ENCODE measurements around the gene MANF.

MANF gene

DNA sequence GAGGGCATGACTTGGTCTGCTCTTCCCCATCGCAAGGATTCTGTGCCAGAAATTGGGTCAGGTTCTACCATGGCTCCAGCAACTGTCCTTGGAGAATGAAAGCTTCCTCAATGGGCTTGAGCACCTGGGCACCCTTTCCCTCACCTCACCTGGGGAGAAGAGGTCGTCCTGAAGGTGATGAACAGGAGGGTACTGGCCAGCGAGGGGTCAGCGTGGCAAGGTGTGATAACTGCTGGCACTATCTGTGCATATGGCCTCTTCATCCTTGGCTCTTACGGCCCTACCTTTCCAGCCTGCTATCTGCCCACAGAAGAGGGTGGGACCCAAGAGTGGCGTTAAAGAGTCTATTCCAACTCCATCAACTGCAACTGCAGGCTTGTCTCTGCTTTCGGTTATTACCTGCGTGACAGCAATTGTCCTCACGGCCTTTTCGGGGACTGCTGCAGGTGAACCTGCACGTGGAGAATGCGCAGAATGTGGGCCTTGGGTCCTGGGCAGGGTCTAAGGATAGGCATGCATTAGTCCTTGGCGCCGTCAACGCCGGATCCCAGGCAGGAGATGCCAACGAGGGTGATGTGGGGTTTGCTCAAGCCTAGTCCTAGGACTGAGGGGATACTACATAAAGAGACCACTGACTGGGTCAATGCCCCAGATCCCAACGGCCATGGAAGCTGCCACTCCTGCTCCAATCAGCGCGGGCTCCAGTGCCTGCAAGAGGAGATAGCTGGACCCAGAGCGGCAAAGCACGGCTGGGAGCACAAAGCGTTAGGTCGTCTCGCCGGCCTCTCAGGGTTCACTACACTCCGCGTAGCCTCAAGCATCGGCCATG, 5.4 kb downstream of the MANF start:
- DNase-seq, result no peak

DNA sequence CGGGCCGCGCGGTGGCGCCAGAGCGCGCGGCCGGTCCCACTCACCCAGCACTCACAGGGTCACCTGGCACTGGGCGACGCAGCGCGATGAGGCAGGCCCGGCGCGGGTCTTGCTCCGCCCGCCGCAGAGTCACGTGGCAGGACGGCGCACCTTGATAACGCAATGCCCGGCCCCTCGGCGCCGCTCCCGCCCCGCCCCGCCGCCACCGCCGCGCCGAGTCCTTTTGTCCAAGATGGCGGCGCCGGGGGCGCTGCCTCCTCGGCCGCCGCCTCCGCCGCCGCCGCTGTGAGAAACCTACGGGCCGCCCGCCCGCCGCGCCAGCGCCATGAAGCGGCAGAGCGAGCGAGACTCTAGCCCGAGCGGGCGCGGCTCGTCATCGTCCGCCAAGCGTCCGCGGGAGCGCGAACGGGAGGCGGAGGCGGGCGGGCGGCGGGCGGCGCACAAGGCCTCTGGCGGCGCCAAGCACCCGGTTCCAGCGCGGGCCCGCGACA, 6.0 kb downstream of the MANF start, which contains the start of gene RBM15B:
Gene RBM15B (plus strand): TSS at position 211 of the 491 bp plus-strand sequence. CDS start 115 bp downstream, at position 326.
- peak; percentile 98 to 99 (median 98) for DNase-seq

DNA sequence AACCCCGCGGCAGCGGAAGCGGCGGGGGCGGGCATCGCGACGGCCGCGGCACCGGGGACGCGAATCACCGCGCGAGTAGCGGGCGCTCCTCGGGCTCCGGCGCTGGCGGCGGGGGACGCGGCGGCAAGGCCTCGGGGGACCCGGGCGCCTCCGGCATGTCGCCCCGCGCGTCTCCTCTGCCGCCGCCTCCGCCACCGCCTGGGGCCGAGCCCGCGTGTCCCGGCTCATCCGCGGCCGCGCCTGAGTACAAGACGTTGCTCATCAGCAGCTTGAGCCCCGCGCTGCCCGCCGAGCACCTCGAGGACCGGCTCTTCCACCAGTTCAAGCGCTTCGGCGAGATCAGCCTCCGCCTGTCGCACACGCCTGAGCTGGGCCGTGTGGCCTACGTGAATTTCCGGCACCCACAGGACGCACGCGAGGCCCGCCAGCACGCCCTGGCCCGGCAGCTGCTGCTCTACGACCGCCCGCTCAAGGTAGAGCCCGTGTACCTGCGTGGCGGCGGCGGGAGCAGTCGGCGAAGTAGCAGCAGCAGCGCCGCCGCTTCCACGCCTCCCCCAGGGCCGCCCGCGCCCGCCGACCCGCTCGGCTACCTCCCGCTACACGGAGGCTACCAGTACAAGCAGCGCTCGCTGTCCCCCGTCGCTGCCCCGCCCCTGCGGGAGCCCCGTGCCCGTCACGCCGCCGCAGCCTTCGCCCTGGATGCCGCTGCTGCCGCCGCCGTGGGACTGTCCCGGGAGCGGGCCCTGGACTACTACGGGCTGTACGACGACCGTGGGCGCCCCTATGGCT, 6.7 kb downstream of the MANF start:
- peak; percentile 28 to 66 (median 47) for DNase-seq

DNA sequence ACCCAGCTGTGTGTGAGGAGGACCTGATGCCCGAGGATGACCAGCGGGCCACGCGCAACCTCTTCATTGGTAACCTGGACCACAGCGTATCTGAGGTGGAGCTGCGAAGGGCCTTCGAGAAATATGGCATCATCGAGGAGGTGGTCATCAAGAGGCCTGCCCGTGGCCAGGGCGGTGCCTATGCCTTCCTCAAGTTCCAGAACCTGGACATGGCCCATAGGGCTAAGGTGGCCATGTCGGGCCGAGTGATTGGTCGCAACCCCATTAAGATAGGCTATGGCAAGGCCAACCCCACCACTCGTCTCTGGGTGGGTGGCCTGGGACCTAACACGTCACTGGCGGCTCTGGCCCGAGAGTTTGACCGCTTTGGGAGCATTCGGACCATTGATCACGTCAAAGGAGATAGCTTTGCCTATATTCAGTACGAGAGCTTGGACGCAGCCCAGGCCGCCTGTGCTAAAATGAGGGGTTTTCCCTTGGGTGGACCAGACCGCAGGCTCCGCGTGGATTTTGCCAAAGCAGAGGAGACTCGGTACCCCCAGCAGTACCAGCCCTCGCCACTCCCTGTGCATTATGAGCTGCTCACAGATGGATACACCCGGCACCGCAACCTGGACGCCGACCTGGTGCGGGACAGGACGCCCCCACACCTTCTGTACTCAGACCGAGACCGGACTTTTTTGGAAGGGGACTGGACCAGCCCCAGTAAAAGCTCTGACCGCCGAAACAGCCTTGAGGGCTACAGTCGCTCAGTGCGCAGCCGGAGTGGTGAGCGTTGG, 7.5 kb downstream of the MANF start:
- DNase-seq, result peak in 1 of 4 experiments; percentile 12

DNA sequence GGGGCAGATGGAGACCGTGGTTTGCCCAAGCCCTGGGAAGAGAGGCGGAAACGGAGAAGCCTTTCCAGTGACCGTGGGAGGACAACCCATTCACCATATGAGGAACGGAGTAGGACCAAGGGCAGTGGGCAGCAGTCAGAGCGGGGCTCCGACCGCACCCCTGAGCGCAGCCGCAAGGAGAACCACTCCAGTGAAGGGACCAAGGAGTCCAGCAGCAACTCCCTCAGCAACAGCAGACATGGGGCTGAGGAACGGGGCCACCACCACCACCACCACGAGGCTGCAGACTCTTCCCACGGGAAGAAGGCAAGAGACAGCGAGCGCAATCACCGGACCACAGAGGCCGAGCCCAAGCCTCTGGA, 8.0 kb downstream of the MANF start:
- no peak for DNase-seq

DNA sequence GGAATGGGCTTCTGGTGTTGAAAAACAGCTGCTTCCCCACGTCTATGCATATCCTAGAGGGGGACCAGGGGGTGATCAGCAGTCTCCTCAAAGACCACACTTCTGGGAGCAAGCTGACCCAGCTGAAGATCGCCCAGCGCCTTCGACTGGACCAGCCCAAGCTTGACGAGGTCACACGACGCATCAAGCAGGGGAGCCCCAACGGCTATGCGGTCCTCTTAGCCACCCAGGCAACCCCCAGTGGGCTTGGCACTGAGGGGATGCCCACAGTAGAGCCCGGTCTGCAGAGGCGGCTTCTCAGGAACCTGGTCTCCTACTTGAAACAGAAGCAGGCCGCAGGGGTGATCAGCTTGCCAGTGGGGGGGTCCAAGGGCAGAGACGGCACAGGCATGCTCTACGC, 8.5 kb downstream of the MANF start:
- DNase-seq, result no peak

DNA sequence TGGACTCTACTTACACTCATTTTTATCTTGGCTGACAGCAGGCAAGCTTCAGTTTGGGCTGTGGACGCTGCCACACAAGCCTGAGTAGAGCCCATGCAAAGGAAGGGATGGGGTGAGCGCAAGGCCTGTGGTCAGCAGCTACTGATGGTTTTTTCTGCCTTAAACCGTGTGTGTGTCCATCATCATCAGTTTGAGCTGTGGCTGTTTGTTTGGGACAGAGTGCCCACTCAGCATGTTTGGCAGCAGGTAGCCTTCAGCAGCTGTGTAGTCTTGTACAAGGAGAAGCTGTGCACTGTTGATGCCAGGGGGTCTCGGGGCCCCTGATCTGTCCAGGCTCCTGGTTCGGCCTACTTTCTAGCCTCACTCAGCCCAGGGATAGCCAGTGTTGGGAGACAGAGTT, 9.4 kb downstream of the MANF start:
- no peak for DNase-seq

DNA sequence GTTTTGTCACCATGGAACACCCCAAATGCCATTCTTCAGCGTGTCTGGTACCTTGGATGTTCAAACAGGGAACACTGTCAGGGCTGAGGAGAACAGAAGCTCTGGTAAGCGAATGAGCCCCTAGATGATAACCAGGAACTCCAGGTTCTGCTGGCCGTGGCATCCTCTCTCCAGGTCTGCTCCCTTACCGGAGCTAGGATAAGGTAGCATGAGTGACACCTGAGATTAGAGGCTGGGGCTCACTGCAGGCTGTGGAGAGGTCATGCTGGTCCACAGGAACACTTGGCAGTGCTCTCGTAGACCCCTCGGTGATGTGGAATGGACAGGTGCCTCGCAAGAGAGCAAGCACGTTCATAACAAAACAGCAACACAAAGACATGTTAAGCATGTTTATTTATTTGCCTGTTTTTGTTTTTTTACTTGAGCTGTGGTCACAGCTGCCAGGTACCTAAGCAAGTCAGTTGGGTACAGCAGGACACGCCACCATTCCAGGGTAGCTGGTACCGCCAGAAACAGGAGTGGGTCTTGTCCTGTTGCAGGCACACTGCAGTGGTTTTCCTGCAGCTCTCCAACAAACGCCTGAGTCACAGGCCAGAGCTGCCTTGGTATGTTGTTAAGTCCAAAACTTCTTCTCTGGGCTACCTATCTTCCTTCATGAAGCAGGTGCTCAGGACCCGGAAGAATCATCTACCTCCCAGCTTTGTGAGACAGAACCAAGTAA, 10.6 kb downstream of the MANF start:
- DNase-seq, result no peak

DNA sequence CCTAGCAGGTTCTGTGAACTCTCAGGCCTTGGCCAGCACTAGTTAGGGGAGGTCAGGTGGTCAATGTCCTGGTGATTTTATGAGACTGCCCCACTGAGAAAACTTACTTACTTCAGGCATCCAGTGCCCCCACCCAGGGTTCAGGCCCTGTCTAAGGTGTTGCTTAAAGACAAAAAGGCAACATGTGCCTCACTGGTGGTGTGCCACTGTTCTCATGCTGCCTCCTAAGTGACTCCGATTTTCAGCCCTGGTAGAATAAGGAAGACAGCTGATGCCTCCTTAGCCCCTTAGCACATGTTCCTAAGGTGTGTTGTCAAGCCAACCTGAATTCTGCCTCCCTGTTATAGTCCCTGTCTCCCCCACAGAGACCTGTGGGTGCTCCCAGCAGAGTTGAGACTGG, 11.3 kb downstream of the MANF start:
- DNase-seq, result no peak

DNA sequence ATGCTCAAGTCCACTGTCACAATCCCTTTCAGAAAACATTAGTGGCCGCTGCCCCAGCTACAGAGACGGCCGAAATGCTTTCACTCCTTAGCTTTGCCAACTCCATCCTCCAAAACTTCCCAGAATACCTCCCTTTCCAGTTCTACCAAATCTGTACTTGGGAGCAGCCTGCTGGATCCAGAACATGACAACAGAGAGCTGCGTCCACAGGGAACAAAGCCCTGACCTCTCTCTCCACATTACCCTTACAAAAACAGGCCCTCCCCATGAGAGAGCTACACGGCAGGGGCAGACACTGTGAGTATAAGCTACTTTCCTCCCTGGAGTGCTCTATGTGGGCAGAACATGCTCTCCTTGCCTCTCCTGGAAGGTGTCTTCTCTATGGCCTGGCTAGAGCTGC, 12.3 kb downstream of the MANF start:
- no peak for DNase-seq

DNA sequence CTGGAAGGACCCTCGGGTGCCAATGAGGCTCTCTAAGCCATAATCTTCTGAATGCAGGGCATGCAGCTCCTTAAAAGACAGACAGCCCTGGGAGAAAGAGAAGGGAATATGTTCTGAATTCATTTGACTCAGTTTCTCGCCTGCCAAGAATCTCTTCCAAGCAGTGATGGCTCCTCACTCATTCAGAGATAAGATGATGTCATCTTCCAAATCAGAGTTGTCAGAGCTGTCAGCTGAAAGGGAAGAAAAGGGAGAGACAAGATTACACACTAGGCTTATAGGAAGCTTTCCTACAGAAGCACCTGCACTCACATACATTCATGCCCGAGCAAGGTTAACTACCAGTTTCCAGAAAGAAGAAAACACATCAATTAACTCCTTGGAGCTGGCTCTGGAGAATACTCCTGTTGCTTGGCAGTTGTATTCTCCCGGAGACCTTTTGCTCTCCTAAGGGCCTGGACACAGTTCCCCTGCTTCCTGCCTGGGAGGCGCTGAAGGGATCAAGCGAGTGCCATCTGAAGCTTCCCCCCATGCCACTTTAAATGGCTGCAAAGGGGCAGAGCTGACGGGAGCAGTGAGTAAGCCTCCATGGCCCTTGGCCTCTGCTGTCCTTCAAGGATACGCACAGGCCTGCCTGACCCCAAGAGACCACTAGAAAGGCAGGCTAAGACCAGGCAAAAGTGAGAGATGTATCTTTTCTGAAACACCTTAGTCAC, 13.7 kb downstream of the MANF start:
- no peak for DNase-seq

DNA sequence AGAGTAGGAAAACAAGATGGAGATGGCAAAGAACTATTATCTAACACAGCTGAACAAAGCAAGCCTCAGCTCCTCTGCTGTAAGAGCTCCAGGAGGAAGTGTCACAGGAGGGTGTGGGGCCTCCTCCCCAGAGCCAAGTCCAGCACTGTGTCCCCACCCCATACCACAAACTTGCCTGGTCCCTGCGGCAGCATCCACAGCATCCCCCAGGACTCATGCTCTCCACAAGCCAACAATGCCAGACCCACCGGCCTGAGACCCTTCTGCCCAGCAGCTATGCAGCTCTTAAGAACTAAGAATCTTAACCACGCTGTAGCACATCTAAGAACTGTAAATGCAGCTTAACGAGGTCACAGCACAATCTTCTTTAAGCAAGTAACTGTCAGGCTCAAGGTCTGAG, 15.1 kb downstream of the MANF start:
- DNase-seq, result peak in 3 of 4 experiments; percentile 32 to 52 (median 45)

DNA sequence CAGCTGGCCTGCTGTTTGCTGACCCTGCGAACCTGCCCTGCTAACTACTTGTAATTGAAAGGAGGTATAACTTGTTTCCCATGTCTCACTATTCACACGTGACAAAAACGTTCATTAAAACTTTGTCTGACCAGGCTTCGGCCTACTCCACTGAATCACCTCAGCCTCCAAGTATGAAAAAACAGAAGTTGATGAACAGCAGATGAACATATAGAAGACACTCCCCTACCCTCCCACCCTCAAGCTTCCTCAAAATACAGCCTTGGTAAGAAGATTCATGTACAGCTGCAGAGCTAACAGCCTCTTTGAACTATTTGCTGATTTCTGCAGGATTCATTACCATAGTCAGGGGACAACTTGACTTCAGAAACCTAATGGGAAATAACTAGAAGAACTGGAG, 16.6 kb downstream of the MANF start:
- peak; percentile 77 to 93 (median 84) for DNase-seq

DNA sequence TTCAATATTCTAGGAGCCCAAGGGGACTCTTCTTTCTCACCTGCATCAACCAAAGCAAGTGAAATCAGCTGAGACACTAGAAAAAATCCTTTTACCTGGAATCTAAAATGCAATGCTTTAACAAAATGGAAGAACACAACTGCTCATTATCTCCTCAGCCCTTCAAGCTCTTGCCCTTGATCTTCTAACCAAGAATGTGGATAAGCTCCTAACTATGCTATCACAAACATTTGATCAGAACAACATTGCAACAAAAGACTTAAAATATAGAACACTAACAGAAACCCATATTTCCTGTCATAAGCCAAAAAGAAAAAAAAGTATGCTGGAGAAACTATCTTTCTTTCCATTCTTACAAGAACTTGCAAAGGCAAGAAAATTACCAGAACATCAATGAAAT, 18.6 kb downstream of the MANF start:
- DNase-seq, result no peak

DNA sequence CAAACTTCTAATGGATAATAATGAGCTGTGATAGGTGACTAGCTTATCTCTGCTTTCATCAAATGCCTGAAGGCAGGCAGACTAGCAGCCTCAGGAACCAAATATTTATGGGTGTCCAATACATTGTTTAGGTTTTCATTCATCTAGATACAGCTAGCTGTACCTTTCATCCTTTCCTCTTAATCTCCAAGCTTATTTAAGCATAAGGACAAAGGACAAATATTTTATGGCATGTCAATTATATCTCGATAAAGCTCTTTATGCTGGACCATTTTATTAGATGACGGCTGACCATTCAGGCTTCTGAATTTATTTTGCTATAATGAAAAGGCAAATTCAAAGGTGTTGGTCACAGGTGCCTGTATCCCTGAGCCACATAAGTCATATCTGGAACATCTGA, 22.9 kb downstream of the MANF start:
- DNase-seq, result no peak

DNA sequence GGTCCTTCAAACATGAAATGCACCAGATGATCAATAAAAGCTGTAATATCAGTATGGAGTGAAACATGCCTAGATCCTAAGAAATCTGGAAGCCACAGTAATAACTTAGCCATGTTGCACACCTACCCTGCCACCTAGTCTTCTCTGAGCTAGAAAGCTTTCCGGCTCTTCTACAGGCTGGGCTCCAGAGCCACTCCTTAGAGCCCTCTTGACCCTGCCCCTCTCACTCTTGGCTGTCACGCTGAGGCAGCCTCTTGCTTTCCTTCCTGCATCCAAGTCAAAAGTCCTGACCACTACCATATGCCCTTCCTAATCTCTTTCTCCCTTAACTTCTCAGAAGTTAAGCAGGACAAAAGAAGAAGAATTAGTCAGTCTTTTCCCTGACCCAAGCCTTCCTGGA, 23.7 kb downstream of the MANF start:
- no peak for DNase-seq

DNA sequence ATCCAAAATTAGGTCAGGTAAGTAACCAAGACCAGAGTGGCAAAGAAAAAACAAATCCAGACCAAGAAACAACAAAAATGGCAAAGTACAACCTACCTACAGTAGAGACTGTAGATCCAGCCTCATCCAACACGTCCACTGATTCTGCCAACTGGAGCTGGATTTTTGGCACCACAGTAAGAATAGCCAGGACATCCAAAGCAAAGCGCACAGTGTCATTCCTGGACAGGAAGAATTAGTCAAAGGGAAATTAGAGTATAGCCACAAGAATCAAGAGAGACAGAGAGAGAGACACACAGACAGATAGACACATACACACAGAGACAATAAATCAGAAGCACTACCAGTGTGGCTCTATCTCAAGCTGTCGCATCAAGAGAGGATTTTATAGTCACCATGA, 37.1 kb downstream of the MANF start:
- DNase-seq, result no peak

DNA sequence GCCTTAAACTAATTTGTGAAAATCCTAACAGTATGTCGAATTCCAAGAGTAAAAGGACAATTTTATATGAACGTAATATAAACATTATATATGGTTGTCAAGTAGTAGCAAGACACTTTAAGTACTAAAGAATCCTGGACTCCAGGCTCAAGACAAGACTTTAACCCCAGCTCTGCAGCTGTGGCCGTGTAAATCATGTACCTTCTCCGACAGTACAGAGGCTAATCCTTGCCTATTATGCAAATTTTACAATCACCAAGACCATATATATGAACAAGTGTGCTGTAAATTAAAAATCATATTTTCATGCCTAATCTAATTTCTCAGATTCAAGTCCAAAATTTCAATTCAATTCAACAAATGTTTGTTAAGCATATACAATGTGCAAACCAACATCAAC, 41.8 kb downstream of the MANF start:
- no peak for DNase-seq

DNA sequence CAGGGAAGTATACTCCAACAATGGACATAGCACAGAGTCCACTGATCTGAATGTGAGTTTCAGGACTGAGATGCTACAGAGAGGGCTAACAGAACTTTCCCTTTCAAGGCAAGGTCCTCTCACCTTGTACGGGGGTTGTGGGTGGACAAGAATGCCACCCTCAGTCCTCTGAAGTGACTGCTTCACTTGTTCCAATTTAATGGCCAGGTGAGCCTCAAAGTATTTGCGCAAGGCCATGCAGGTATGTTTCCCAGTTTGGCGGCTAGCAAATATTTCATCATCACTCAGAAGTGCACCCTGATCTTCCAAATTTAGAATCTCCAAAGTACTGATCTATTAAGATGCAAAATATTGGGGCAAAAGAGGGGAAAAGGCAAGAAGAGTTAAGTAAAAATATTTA, 44.0 kb downstream of the MANF start:
- DNase-seq, result no peak

DNA sequence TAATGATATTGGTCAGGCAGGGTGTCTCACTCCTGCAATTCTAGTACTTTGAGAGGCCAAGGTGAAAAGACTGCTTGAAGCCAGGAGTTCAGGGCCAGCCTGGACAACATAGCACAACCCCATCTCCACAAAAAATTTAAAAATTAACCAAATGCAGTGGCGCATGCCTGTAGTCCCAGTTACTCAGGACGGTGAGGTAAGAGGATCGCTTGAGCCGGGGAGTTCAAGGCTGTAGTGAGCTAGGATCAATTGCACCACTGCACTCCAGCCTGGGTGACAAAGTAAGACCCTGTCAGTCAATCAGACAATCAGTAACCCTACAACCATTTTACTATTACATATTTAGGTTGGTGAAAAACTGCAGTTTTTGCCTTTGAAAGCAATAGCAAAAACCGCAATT, 49.0 kb downstream of the MANF start:
- no peak for DNase-seq

DNA sequence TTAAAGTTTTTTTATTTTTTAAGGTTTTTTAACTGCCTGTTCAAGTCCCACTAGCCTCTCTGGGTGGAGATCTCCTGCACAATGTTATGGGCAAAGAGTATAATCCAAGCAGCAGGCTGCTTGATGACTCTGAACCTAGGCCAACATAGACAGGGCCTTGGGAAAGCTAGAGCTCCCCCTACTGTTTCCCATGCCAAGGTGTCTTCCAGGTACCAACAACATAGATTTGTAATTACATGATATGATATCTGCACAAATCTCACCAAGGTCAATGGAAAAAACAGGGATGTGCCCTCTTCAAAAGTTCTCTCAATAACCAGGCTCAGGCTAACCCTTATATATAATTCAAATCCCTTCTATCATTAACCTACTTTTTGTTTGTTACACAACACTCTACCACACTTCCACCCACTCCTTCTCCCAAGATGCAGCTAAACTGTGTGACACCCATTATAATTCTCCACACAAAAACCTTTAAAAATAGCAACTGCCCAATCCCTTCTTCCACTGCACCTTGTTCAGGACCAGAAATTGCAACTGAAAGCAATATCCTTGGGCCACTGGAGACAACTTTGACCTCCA, 49.7 kb downstream of the MANF start:
- DNase-seq, result peak; percentile 58 to 79 (median 74)
